Hepatocyte (in vitro differentiated cells): ENCODE measurements around the gene DYRK1B. TPM values are rescaled to one million over a fixed set of nuclear protein-coding genes. Genes with fewer than 3 reads are reported as not detected.

Experiments
- DNase-seq: peaks from one replicate; pipeline ENCODE4 v3.0.0-alpha.2; 2016; ENCODE audit warnings: low spot score
- H2AFZ ChIP-seq: fragments of 200-600 bp; sonication (generic); 2 replicates; pipeline ENCODE4 v1.6.0; 2016; ENCODE audit warnings: antibody characterized with exemption, mild to moderate bottlenecking
- H3K27ac ChIP-seq: fragments of 200-600 bp; sonication (generic); 2 replicates; pipeline ENCODE4 v1.5.1; 2016; ENCODE audit warnings: mild to moderate bottlenecking
- H3K27me3 ChIP-seq: fragments of 200-600 bp; sonication (generic); 2 replicates; pipeline ENCODE4 v1.6.1; 2016
- H3K36me3 ChIP-seq: fragments of 200-600 bp; sonication (generic); replicated peaks from 2 replicates; pipeline ENCODE4 v1.5.1; 2016; ENCODE audit warnings: low read depth; ENCODE audit not compliant: insufficient read depth
- H3K4me1 ChIP-seq: fragments of 200-600 bp; sonication (generic); 2 replicates; pipeline ENCODE4 v1.5.1; 2016; ENCODE audit warnings: mild to moderate bottlenecking, moderate library complexity; ENCODE audit not compliant: insufficient read depth
- H3K4me2 ChIP-seq: fragments of 200-600 bp; sonication (generic); 2 replicates; pipeline ENCODE4 v1.6.0; 2016
- H3K4me3 ChIP-seq: fragments of 200-600 bp; sonication (generic); 2 replicates; pipeline ENCODE4 v1.5.1; 2016; ENCODE audit warnings: mild to moderate bottlenecking
- H3K79me2 ChIP-seq: fragments of 200-600 bp; sonication (generic); 2 replicates; pipeline ENCODE4 v1.6.0; 2017; ENCODE audit warnings: mild to moderate bottlenecking
- H3K9me2 ChIP-seq: fragments of 200-600 bp; sonication (generic); replicated peaks from 2 replicates; pipeline ENCODE4 v1.6.0; 2017; ENCODE audit warnings: mild to moderate bottlenecking; ENCODE audit not compliant: insufficient read depth
- H3K9me3 ChIP-seq: fragments of 200-600 bp; sonication (generic); 2 replicates; pipeline ENCODE4 v1.5.1; 2016; ENCODE audit warnings: low read depth, mild to moderate bottlenecking
- H4K20me1 ChIP-seq: fragments of 200-600 bp; sonication (generic); 2 replicates; pipeline ENCODE4 v1.6.0; 2016; ENCODE audit warnings: mild to moderate bottlenecking; ENCODE audit not compliant: insufficient read depth, poor library complexity, severe bottlenecking
- EZH2 ChIP-seq: fragments of 200-600 bp; sonication (generic); IDR thresholded peaks from 2 replicates; pipeline ENCODE4 v1.6.1; 2016; ENCODE audit warnings: antibody characterized with exemption, mild to moderate bottlenecking, borderline replicate concordance
- EZH2phosphoT487 ChIP-seq: fragments of 200-600 bp; sonication (generic); IDR thresholded peaks from one replicate; pipeline ENCODE4 v1.6.1; 2018; ENCODE audit warnings: antibody characterized with exemption, mild to moderate bottlenecking, low read depth, moderate library complexity; ENCODE audit not compliant: unreplicated experiment, severe bottlenecking
- WGBS: methylation state at CpG from one replicate; pipeline ENCODE4 v1.1.6; 2016; ENCODE audit warnings: low lambda C conversion rate; ENCODE audit errors: missing lambda C conversion rate; 5-methylcytosine and 5-hydroxymethylcytosine counted together
- polyA plus RNA-seq: library from polyadenylated mRNA; unstranded; fragments of >200 nt; fragmentation: Nextera tagmentation; extraction: Ambion mirVana; gene quantifications from 2 replicates; pipeline ENCODE4 v1.2.1, GENCODE V29; 2016
- total RNA-seq: library from RNA; depleted of rRNA; stranded (reverse); fragments of >200 nt; gene quantifications from 2 replicates; pipeline ENCODE4 v1.2.3, GENCODE V29; 2014
- TF ChIP-seq, protein P1 (sequence below): fragments of 200-600 bp; sonication (generic); IDR thresholded peaks from 2 replicates; pipeline ENCODE4 v1.5.1; 2016; ENCODE audit warnings: antibody characterized with exemption, mild to moderate bottlenecking; ENCODE audit not compliant: poor library complexity

DYRK1B gene
- total and polyA plus RNA-seq, 2 experiments from 2014 or later, result 12.2 to 25.7 TPM

DNA sequence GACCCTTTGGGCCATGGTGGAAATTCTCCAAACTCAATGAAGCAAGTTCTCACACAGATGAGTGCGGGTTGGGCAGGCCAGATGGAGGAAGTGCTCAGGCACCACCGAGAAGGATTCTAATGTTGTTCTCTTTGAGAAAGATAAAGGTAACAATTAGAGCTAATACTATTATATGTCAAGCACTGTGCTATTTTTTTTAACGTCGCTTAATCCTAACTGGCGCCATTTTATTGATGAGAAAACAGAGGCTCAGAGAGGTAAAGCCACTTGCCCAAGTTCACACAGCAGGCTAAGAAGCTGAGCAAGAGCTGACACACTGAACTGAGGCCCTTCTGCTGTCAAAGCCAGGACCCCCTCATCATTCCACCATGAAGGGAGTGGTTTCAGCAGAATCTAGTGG, 11.2 kb upstream of the DYRK1B start:
- Histone ChIP-seq H3K36me3 (no peaks in the 10 kb centered on the region), H3K27me3 (no peaks in the 10 kb centered on the region), H3K4me2 (peak overlapping the region; percentile 78), H3K27ac (no peak overlapping the region), H3K79me2 (peaks cover 57% of the 10 kb centered on the region), H4K20me1 (peaks cover 6% of the 10 kb centered on the region), H3K9me2 (no peaks in the 10 kb centered on the region), H3K9me3 (no peaks in the 10 kb centered on the region), H2AFZ (peak overlapping the region; percentile 85), H3K4me3 (peak overlapping the region; percentile 83), H3K4me1 (peaks cover 22% of the 10 kb centered on the region)
- TF ChIP-seq EZH2phosphoT487 (no peak), EZH2 (no peak)
- TF ChIP-seq, protein P1, sequence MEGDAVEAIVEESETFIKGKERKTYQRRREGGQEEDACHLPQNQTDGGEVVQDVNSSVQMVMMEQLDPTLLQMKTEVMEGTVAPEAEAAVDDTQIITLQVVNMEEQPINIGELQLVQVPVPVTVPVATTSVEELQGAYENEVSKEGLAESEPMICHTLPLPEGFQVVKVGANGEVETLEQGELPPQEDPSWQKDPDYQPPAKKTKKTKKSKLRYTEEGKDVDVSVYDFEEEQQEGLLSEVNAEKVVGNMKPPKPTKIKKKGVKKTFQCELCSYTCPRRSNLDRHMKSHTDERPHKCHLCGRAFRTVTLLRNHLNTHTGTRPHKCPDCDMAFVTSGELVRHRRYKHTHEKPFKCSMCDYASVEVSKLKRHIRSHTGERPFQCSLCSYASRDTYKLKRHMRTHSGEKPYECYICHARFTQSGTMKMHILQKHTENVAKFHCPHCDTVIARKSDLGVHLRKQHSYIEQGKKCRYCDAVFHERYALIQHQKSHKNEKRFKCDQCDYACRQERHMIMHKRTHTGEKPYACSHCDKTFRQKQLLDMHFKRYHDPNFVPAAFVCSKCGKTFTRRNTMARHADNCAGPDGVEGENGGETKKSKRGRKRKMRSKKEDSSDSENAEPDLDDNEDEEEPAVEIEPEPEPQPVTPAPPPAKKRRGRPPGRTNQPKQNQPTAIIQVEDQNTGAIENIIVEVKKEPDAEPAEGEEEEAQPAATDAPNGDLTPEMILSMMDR, result no peak
- DNase-seq, result no peak
- WGBS, result 35% methylated on average over 5 of the region's 5 CpGs

DNA sequence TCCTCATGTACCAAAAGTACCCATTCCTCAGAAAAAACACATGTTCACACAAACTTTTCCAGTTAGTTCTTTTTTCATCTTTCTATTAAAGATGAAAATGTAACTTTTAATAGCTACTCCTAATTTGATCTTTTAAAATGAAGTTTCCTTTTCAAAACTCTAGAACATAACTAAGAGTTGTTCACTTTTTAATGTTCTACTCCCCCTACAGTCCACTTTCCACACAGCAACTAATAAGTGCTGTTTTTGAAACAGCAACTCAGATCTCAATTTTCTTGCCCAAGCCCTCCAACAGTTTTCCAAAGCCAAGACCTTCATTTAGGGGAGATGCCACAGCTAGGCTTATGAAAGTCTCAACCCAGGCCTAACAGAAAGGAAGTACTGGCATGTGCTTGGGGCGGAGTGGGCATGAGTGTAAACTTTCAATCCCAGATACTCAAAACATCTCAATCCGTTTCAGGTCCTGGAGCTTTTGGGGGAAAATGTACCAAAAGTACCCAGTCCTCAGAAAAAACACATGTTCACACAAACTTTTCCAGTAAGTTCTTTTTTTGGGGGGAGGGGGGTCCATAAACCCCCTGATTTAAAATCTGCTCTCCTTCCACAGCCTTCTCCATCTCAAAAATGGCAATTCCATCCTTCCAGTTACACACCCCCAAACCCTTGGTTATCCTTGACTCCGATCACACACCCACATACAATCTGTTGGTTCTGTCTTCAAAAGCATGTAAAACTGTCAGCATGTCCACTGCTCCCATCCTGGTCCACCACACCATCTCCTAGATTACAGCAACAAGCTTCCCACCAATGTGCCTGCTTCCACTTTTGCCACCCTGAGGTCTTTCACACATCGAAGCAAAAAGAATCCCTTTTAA, 10.2 kb upstream of the DYRK1B start:
- 80% methylated on average over 4 of the region's 4 CpGs for WGBS
- Histone ChIP-seq H3K9me2 (no peaks in the 10 kb centered on the region), H3K79me2 (peaks cover 66% of the 10 kb centered on the region), H3K4me1 (peaks cover 22% of the 10 kb centered on the region), H4K20me1 (peaks cover 6% of the 10 kb centered on the region), H3K4me3 (no peak overlapping the region), H2AFZ (no peak overlapping the region), H3K27ac (no peak overlapping the region), H3K27me3 (no peaks in the 10 kb centered on the region), H3K4me2 (peak overlapping the region; percentile 78), H3K36me3 (no peaks in the 10 kb centered on the region), H3K9me3 (no peaks in the 10 kb centered on the region)
- TF ChIP-seq EZH2, result no peak
- TF ChIP-seq, protein P1, result peak; percentile 62
- no peak for TF ChIP-seq EZH2phosphoT487
- DNase-seq, result peak; percentile 65

DNA sequence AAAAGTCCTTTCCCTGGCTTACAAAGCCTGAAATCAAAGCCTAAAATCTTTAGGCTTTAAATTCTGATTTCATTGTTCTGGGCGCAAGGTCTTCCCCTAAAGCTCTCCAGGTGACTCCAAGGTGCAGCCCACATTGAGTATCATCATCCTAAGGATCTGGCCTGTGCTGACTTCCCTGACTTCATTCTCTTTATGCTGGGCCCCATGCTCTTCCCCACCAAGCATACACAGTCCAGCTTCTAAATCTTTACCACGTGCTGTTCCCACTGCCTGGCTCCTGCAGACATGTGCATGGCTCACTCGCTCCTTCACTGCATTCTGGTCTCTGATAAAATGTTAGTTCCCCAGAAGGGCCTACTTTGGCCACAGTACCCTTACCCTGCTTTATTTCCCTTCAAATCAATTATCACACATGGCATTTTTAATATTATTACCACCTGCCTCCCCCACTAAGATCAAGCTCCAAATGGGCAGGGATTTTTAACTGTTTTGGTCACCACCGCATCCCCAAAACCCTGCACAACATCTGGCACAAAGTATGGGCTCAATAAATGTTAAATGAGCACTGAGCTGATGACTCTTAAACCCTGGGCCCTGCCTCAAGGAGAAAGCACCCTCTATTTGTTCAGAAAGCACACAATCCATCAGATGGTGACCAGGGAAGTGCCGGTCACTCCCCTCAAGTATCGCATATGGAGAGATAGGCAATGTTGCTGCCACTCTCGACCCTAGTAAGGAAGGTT, 8.9 kb upstream of the DYRK1B start:
- H3K9me2 ChIP-seq, result no peaks in the 10 kb centered on the region
- H3K27ac ChIP-seq, result no peak overlapping the region
- H3K4me3 ChIP-seq, result no peak overlapping the region
- TF ChIP-seq EZH2phosphoT487 (no peak), EZH2 (no peak)
- TF ChIP-seq, protein P1, result no peak
- peaks cover 6% of the 10 kb centered on the region for H4K20me1 ChIP-seq
- H3K79me2 ChIP-seq, result peaks cover 67% of the 10 kb centered on the region
- WGBS, result 86% methylated on average over 7 of the region's 7 CpGs
- H3K9me3 ChIP-seq, result no peaks in the 10 kb centered on the region
- H3K36me3 ChIP-seq, result no peaks in the 10 kb centered on the region
- peaks cover 22% of the 10 kb centered on the region for H3K4me1 ChIP-seq
- DNase-seq, result no peak
- H3K27me3 ChIP-seq, result no peaks in the 10 kb centered on the region
- no peak overlapping the region for H2AFZ ChIP-seq
- no peak overlapping the region for H3K4me2 ChIP-seq
